CD4-positive, alpha-beta T cell treated with Interleukin-1 beta for 1 hour (primary cell): Measurements from ENCODE around the gene P2RY1.

Source experiments
- DNase-seq, 2 donors: peaks; one replicate each; pipeline ENCODE4 v3.0.0-alpha.2; 2020 to 2022

P2RY1 gene

GRCh38 chr3:152834776-152835600 lies at the start of gene P2RY1:
Gene P2RY1 (plus strand): TSS chr3:152835131. CDS start chr3:152835783, 652 bp downstream.
- peak; percentile 4 to 38 for DNase-seq

DNA sequence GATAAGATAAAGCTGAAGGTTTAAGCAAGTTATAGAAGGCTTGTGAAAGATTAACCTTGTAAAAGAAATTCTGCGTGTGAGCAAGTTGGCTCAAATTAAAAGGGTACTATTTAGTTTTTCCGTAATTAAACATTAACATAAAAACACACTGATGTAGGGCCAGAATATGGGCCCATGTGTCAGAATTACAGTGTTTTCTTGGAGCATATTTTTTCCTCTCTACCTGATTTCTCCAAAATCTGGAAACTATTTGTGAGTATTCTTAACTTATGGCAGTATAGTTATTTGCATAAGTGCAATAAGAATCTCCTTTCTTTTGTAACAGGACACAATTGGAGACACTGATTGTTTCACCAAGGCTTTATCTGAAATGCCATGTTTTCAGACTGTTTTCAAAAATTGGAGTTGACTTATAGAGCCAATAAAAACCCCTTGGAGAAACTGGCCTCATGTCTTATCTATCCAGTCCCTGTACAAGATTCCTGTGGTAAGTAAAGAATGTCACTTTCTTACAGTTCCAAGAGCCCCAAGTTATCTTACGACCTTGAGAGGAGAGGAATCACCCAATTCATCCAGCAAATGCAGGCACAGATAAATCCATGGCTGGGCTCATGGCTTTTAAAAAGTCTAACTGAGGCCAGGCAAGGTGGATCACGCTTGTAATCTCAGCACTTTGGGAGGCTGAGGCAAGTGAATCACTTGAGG lies 47.8 kb upstream of the P2RY1 start:
- DNase-seq, result no peak

DNA sequence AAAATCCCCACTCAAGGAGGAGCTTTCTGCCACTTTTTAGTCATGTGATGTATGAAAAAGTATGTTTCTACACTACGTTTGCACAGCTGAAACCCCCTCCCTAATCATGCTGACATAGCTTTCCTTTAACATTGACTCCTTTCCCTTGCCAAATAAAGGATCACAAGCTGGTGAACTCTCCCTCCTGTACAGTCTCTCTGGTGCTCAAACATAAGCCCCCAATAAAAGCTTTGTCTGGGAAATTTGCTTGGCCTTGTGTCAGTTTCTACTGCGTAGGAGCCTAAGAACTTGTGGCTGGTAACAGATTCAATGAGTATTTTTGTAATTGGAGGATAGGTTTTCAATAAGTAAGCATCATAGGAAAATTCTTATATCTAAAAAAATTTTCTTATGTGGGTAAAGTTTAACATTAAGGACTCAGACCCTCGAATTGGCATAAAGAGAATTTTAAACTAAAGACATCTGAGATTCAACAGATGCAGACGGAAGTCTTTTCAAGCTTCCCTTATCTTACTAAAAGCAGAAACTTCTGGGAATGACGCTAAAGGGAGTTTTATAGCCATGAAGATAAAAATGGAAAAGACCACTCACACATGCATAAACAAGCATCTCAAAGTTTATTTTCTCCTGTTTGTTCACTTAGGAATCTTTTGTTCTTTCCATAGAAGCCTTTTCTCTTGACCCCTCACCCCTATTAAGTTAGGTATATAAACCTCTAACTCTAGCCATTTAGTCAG lies 44.1 kb upstream of the P2RY1 start:
- no peak for DNase-seq

GRCh38 chr3:152793969-152794368 lies 41.0 kb upstream of the P2RY1 start:
- no peak for DNase-seq

DNA sequence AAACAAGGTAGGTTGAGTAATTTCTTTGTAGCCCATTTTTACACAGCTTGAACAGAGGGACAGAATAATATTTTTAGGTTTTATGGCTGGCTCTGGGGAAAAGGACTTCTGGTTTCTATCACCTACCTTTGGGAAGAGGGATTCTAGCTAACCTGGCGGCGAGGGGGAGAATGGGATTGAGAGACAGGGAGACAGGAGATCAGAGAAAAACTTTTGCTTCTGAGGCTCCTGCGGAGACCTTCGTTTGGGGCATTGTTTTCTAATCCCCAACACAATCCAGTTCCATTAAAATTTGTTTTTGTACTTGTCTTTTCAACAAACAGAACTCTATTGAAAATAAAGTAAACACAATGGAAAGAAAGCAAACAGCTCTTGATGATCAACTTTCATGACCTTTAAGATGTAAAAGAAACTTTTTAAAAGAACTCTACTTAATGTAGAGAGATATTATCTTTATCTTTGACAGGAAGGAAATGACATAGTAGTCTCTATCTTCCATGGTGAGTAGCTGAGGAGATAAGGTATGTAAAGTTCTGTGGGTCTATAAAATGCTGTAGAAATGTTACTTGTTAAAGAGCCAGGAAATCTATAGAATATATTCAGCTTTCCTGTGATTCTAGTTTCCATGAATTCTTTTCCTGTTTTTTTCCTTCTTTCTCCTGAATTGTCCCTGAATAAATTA lies 37.0 kb upstream of the P2RY1 start:
- no peak for DNase-seq

- DNase-seq, result no peak
Measured at GRCh38 chr3:152811974-152812760, 22.8 kb upstream of the P2RY1 start.

DNA sequence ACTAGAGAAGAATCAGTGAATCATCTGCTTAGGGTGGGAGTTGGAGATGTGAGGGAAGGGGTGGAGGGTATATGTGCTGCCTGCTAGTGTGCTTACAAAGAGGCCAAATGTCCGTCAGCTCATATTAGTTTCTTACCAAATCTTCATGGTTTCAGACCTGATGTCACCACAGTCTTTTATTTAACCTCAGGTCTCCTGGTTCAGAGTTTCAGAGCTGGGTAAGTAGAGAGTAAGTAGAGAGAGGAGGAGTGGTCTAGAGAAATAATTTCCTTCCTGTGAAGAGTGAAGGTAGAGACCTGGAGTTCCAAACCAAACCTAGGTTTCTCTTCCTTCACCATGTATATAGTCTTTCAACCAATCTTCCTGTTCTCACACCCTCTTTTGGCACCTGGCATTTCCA lies 17.5 kb upstream of the P2RY1 start:
- no peak for DNase-seq

GRCh38 chr3:152818027-152818426 lies 16.9 kb upstream of the P2RY1 start:
- DNase-seq, result no peak

DNA sequence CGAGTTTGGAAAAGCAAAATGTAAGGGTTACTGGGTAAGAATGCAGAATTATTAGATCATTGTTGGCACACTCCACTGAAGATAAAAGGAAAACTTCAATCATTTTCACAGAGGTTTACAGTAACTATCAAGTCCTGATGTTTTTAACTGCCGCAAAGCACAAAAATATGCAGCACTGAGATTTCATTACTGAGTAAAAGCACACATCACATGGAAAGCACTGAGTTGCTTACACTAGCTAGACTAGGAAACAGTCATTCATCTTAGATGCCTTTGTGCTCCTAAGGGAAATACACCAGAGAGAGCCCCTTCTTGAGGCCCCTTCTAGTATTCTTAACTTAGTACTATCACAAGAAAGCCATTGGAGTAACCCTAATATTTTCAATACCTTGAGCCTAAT lies 11.8 kb upstream of the P2RY1 start:
- no peak for DNase-seq

DNA sequence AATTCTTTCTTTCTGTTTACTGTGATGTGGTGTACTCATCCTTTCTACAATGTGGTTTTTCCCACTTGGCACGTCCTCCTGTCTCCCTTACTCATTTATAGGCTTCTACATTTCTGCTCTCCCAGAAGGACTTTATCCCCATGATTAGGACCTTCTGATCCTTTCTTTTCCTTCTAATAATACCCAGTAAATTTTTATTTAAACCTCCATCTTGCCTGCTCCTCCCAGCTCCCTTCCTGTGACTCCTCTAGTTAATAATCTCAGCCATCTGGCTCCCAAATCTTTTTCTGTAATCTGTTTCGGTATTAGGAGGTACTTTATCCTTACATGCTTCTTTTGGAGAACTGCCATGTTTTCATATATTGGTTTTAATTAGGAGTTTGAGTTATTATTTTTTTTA lies 11.2 kb upstream of the P2RY1 start:
- DNase-seq, result no peak

DNA sequence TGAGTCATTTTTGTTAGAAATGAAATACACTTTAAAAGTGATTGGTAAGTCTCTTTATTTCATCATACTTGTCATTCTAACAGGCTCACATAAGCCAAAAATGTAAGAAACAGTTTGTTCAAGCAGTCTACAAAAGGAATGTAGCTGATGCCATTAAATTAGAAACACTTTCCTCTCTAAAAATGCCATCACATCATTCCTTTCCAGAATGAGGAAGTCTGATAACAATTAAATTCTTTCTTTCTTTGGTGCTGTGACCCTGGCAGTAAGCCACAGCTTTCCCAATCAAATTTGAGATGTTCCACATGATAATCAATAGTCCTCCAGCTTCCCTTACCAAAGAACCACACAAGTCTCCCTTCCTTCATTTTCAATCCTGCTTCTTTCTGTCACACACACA lies 9.4 kb upstream of the P2RY1 start:
- no peak for DNase-seq

DNA sequence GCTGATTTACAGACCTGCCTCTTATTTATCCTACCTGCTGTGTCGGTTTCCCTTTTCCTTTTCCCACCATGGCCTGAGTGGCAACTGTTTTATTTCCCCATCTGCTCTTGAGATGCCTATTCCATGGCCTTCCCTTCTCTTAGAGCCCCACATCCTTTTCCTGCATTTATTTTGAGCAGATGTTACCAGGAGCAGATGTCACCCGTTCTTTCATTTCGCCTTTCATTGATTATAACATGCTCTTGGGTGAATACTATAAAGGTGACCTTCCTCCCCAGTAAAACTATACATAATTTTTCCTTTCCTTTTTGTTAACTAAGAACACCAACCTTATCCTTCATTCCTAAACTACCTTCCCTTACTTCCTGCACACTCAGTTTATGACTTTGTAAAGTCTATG lies 8.5 kb upstream of the P2RY1 start:
- DNase-seq, result no peak

GRCh38 chr3:152827313-152827712 lies 7.6 kb upstream of the P2RY1 start:
- no peak for DNase-seq

- DNase-seq, result no peak
Measured at GRCh38 chr3:152828075-152828840, 6.7 kb upstream of the P2RY1 start.

GRCh38 chr3:152830245-152830644 lies 4.7 kb upstream of the P2RY1 start:
- no peak for DNase-seq

- DNase-seq, result no peak
Measured at GRCh38 chr3:152832046-152832445, 2.9 kb upstream of the P2RY1 start.

DNA sequence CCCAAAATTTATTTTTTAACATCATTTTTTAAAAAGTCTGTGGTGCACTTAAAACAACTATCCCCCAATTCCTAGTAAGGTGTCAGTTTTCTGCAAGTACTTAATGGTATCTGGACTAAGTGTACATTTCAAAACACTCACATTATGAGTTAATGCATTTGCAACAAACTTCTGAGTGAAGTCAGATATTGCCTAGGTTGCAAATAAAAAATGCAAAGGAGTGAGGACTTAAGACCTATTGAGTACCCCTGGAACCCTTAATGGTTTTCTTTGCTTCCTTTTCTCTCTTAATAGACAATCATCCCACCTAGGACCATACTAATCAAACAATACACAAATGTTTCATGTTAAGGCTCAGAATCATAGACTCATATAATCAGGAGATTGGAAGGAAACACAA lies 1.8 kb upstream of the P2RY1 start:
- DNase-seq, result no peak

DNA sequence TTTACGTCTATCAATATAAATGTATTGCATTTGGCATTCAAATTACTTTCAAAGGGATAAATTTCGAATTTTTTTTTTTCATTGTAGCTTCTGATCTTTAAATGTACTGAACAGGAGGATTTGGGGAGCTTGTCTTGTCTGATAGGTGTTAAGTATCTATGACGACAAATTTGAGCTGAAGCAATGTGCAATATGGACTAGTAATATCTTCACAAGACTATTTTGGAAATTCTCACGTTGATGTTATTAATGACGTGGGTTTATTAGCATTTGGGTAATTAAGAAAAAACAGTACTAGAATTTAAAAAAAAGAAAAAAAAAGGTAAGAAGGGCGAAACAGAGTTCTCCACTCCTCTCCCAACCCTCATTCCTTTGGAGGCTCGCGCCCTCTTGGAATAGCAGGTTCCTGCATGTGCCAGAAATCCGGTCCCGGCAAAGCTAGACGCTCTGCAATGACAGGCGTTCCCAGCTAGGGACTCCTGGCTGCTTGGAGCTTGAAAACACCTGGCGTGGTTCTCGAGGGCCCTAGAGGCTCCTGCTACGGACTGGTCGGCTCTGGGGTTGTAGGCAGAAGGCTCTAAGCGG lies 648 bp upstream of the P2RY1 start:
- DNase-seq, result no peak

GRCh38 chr3:152835601-152836102 lies 721 bp downstream of the P2RY1 start:
- no peak for DNase-seq

DNA sequence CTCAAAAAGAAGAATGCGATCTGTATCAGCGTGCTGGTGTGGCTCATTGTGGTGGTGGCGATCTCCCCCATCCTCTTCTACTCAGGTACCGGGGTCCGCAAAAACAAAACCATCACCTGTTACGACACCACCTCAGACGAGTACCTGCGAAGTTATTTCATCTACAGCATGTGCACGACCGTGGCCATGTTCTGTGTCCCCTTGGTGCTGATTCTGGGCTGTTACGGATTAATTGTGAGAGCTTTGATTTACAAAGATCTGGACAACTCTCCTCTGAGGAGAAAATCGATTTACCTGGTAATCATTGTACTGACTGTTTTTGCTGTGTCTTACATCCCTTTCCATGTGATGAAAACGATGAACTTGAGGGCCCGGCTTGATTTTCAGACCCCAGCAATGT lies 1.3 kb downstream of the P2RY1 start:
- DNase-seq, result no peak

DNA sequence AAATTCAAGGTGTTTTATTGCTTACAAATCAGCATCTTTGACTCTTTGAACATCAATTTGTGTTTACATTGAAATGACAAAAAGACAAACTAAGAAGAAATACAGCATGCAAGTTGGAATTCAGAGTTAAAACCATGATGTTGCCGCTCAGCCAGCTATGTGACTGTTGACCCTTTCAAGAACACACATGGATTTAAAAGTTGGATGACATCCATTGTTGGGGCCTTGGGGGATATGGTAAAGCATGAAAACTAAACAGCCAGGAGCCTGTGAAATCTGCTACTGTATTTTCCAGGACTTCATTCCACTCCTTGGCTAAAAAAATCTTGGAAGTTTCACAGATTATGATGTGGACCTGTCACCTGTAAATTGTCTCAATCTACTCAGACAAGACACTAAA lies 4.6 kb downstream of the P2RY1 start:
- DNase-seq, result no peak
